ENCODE results near the gene RELT.

GRCh38 chr11:73379189-73379880, 3.1 kb downstream of the RELT start:
- TF ChIP-seq EZH2phosphoT487 (IDR thresholded peaks at IDR 0.05; ENCODE audit: low read length) (no peak), CTCF (IDR thresholded peaks at IDR 0.05; ENCODE audit: low read length) (no peak), EZH2 (optimal IDR thresholded peaks at IDR 0.05; ENCODE audit: low read depth, low read length) (no peak)

Data from MM.1S (cell line).